Activated CD4-positive, alpha-beta memory T cell treated with anti-CD3 and anti-CD28 coated beads for 36 hours (primary cell): ENCODE results near the gene ZNF823. TPM values are rescaled to one million over a fixed set of nuclear protein-coding genes. Genes with fewer than 3 reads are reported as not detected.
A peak's percentile ranks its signal among the peaks of the same experiment; 100 is the strongest.

ENCODE experiments used
- CTCF ChIA-PET: fragments of 350-600 bp; sonication (Branson Sonifier 250); formaldehyde crosslinking; loops from one replicate; lab custom pipeline; 2021; ENCODE audit warnings: antibody characterized with exemption, inconsistent platforms; lab: Charles Lee
- POLR2A ChIA-PET: fragments of 350-600 bp; sonication (Branson Sonifier 250); formaldehyde crosslinking; loops from one replicate; lab custom pipeline; 2021; ENCODE audit warnings: antibody characterized with exemption; lab: Charles Lee
- DNase-seq: peaks from one replicate; pipeline ENCODE4 v3.0.0-alpha.2; 2020
- H3K27ac Mint-ChIP-seq: one replicate; pipeline ENCODE4 v1.8.0; 2021; ENCODE audit warnings: mixed read lengths
- H3K27me3 Mint-ChIP-seq: one replicate; pipeline ENCODE4 v1.8.0; 2021; ENCODE audit warnings: mixed read lengths
- H3K36me3 Mint-ChIP-seq: one replicate; pipeline ENCODE4 v1.8.0; 2021; ENCODE audit warnings: mixed read lengths
- H3K4me1 Mint-ChIP-seq: one replicate; pipeline ENCODE4 v1.8.0; 2021; ENCODE audit warnings: low read depth, mixed read lengths
- H3K4me3 Mint-ChIP-seq: one replicate; pipeline ENCODE4 v1.8.0; 2021; ENCODE audit warnings: mild to moderate bottlenecking, mixed read lengths
- H3K9me3 Mint-ChIP-seq: one replicate; pipeline ENCODE4 v1.8.0; 2021; ENCODE audit warnings: mixed read lengths
- intact Hi-C: fragments of 100-400 bp; cut with micrococcal nuclease; formaldehyde crosslinking; loops from one replicate; pipeline ENCODE4 v1.15.1; 2023
- total RNA-seq, 2 experiments: library from RNA; stranded (reverse); gene quantifications; one replicate each; pipeline ENCODE4 v1.2.3, GENCODE V29; 2021

Gene ZNF823
- total RNA-seq, 2 experiments from 2014 or later = 3.2 to 3.9 TPM

DNA sequence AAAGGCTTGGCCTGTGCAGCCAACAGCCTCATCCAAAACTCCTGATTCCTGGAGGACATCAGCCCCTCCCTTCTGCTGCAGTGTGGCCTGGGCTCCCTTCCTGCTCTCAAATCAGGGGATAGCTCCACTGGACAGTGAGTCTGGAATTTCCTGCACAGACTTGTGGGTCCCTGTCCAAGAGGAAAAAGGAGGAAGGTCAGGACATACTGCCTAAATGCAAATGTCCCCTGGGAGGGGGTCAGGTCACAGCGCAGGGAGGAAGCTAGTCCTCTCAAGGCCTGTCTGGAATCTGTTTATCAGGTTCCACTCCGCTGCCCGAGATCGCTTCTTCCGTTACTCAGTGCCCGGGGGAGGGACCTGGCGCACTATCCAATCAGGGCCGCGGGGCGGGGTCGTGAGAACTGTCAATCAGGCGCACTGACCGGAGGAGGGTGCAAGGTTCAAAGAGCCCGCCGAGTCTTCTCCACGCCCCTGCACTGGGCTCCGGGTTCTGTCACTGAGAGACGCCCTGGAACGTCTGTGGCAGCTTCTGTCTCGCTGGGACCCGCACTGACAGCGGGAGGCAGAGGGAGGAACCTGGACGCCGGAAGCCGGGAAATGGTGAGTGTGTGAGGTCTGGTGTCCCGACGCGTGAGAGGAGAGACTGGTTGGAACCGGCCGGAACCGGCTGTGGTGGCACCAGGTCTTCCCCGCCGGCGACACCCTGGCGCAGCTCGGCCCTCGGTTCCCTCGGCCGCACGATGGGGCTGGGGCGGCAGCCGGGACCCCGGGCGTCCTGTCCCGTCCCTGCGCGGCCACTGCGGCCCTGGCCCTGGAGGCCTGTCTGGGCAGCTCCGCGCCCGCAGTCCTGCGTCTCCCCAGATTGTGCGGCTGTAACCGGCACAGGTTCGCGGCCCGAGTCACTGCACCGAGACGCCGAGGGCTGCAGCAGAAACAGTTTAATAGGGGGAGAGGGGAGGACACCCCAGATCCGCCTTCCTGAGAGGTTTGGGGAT, 28.1 kb upstream of the ZNF823 start, which contains the start of gene ZNF441:
TSS of gene ZNF441 (plus strand) at position 404 of the 995 bp plus-strand sequence. CDS start at position 598, 194 bp downstream.
- peak; percentile 97 for DNase-seq
- H3K9me3 Mint-ChIP-seq = peaks cover 33% of the 10 kb centered on the region
- POLR2A ChIA-PET = interaction anchor here (0.7 to 1.4 kb wide), 3 partner anchors 19 to 81 kb away, joined by 3 to 4 read pairs (median 3); partner anchors contain the start of genes ZNF439 and ZNF823
- CTCF ChIA-PET = interaction anchor here (1.0 to 1.4 kb wide), 2 partner anchors 31 to 324 kb away, joined by 3 to 11 read pairs; partner anchors contain the start of gene ZNF491
- intact Hi-C loops = loop anchor here (2.0 kb wide), 1 partner anchor 28 kb away; the partner anchor contains the start of gene ZNF823
- H3K4me1 Mint-ChIP-seq = peaks cover 16% of the 10 kb centered on the region
- H3K36me3 Mint-ChIP-seq = peaks cover 29% of the 10 kb centered on the region
- H3K27me3 Mint-ChIP-seq = peaks cover 5% of the 10 kb centered on the region
- peak within 1 kb of the TSS; percentile 95 for H3K27ac Mint-ChIP-seq
- H3K4me3 Mint-ChIP-seq = peak within 1 kb of the TSS; percentile 98

DNA sequence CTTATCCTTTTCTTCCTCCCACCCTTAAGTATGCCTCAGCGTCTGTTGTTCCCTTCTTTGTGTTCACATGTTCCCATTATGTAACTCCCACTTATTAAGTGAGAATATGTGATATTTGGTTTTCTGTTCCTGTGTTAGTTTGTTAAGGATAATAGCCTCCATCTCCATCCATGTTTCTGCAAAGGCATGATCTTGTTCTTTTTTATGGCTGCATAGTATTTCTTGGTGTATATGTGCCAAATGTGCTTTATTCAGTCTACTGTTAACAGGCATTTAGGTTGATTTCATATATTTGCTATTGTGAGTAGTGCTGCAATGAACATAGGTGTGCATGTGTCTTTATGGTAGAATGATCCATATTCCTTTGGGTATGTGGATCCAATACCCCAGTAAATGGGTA, 24.9 kb upstream of the ZNF823 start:
- Mint-ChIP-seq H3K4me1 (peaks cover 13% of the 10 kb centered on the region), H3K27ac (no peak overlapping the region), H3K4me3 (no peak overlapping the region), H3K36me3 (peaks cover 8% of the 10 kb centered on the region), H3K27me3 (peaks cover 5% of the 10 kb centered on the region), H3K9me3 (peaks cover 15% of the 10 kb centered on the region)
- intact Hi-C loops = no loop called here
- CTCF ChIA-PET = no interaction called here
- no peak for DNase-seq
- POLR2A ChIA-PET = no interaction called here

DNA sequence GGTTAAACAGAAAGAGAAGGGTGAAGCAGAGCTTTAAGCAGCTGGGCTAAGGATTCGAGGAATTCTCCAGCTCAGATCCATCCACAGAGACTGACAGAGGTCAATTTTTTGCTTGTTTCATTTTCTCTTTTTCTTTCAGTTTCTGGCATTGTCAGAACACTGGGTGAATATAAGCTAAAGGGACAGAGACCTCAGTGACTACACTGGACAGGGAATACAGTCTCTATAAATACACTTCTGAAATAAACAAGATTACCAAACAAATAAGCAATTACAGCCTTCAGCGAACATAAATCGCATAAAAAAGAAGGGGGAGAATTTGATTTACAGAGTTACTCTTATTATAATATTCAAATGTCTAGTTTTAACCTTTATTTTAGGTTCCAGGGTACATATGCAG, 24.4 kb upstream of the ZNF823 start:
- POLR2A ChIA-PET = no interaction called here

DNA sequence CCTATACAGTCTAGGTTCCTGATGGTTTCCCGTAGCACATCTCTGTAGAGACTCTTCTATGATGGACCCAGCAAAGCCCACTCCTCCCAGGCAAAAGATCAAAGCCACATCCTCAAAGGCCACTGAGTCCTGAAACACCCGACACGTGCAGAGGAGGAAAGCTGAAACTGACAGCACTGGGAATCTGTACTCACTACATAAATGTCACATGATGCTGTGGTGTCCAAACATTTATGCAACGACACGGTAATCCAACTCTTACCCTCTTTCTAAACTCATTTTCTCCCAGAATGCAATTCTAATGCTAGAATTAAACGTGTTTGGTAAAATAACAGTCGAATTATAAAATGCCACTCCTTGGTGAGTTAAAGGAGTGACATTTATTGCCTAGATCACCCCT, 21.1 kb upstream of the ZNF823 start:
- CTCF ChIA-PET = no interaction called here

More for the DNA sequence above, 24.4 kb upstream of the ZNF823 start:
- H3K4me3 Mint-ChIP-seq = no peak overlapping the region
- H3K4me1 Mint-ChIP-seq = peaks cover 8% of the 10 kb centered on the region
- H3K36me3 Mint-ChIP-seq = peaks cover 8% of the 10 kb centered on the region
- DNase-seq = no peak
- H3K27ac Mint-ChIP-seq = no peak overlapping the region
- peaks cover 5% of the 10 kb centered on the region for H3K27me3 Mint-ChIP-seq
- intact Hi-C loops = no loop called here
- peaks cover 15% of the 10 kb centered on the region for H3K9me3 Mint-ChIP-seq
- CTCF ChIA-PET = no interaction called here

DNA sequence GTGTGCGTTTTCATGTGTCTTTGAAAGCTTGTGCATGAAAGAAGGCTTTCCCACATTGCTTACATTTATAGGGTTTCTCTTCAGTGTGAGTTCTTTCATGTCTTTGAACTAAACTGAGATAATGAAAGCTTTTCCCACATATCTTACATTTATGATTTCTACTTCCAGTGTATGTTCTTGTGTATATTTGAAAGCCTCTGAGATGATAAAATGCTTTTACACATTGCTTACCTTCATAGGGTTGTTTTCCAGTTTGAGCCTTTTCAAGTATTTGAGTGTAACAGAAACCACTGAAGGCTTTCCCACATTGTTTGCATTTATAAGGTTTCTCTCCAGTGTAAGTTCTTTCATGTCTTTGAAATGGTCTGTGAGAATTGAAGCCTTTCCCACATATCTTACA, 18.2 kb upstream of the ZNF823 start:
- no peak for DNase-seq
- peaks cover 11% of the 10 kb centered on the region for H3K36me3 Mint-ChIP-seq
- H3K27me3 Mint-ChIP-seq = peaks cover 4% of the 10 kb centered on the region
- intact Hi-C loops = no loop called here
- POLR2A ChIA-PET = no interaction called here
- CTCF ChIA-PET = no interaction called here
- no peak overlapping the region for H3K27ac Mint-ChIP-seq
- peaks cover 45% of the 10 kb centered on the region for H3K9me3 Mint-ChIP-seq
- no peaks in the 10 kb centered on the region for H3K4me1 Mint-ChIP-seq
- H3K4me3 Mint-ChIP-seq = no peak overlapping the region

More for the DNA sequence above, 21.1 kb upstream of the ZNF823 start:
- H3K9me3 Mint-ChIP-seq = peaks cover 41% of the 10 kb centered on the region
- DNase-seq = no peak
- intact Hi-C loops = no loop called here
- H3K36me3 Mint-ChIP-seq = peaks cover 6% of the 10 kb centered on the region
- POLR2A ChIA-PET = no interaction called here
- peaks cover 3% of the 10 kb centered on the region for H3K27me3 Mint-ChIP-seq
- H3K4me3 Mint-ChIP-seq = no peak overlapping the region
- no peak overlapping the region for H3K27ac Mint-ChIP-seq
- no peaks in the 10 kb centered on the region for H3K4me1 Mint-ChIP-seq

DNA sequence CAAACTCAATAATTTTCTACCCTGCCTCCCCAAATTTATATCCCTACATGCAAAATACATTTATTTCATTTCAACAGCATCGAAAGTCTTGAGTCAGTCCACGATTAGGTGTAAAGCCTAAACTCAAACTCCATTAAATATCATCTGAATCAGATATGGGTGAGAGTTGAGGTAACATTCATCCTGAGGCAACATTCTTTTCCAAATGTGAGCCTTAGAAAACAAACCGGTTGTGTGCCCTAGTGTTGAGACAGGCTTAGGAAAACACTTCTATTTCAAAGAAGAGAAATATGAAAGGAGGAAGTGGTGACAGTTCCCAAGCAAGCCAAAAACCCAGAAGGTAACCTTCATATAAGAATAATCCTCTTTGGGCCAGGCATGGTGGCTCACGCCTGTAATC, 15.9 kb upstream of the ZNF823 start:
- DNase-seq = no peak
- ChIA-PET CTCF (no interaction called here), POLR2A (no interaction called here)
- Mint-ChIP-seq H3K4me3 (no peak overlapping the region), H3K36me3 (peaks cover 11% of the 10 kb centered on the region), H3K27ac (no peak overlapping the region), H3K9me3 (peaks cover 53% of the 10 kb centered on the region), H3K4me1 (no peaks in the 10 kb centered on the region), H3K27me3 (peaks cover 3% of the 10 kb centered on the region)
- intact Hi-C loops = no loop called here

DNA sequence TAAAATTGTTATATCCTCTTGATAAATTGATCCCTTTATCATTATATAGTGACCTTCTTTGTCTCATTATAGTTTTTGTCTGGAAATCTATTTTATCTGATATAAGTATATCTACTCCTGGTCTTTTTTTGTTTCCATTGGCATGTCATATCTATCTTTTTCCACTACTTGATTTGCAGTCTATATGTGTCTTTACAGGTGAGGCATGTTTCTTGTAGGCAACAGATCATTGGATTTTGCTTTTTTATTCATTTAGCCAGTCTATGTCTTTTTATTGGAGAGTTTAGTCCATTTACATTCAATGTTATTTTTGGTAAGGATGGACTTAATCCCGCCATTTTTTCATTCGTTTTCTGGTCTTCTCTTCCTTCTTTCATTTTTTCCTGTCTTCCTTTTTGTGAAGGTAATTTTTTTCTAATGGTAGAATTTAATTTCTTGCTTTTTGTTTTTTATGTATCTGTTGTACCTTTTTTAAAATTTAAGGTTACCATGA, 13.5 kb upstream of the ZNF823 start:
- H3K4me3 Mint-ChIP-seq = no peak overlapping the region
- peaks cover 58% of the 10 kb centered on the region for H3K9me3 Mint-ChIP-seq
- H3K36me3 Mint-ChIP-seq = peaks cover 18% of the 10 kb centered on the region
- ChIA-PET CTCF (no interaction called here), POLR2A (no interaction called here)
- H3K27me3 Mint-ChIP-seq = peaks cover 3% of the 10 kb centered on the region
- no peak for DNase-seq
- intact Hi-C loops = no loop called here
- no peaks in the 10 kb centered on the region for H3K4me1 Mint-ChIP-seq
- H3K27ac Mint-ChIP-seq = no peak overlapping the region

DNA sequence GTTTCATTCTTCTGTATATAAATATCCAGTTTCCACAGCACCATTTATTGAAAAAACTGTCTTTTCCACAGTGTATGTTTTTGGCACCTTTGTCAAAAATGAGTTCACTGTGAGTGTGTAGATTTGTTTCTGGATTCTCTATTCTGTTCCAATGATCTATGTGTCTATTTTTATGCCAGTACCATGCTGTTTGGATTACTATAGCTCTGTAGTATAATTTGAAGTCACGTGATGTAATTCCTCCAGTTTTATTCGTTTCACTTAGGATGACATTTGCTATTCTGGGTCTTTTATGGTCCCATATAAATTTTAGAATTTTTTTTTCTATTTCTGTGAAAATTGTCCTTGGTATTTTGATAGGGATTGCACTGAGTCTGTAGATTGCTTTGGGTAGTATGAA, 11.0 kb upstream of the ZNF823 start:
- Mint-ChIP-seq H3K9me3 (peaks cover 46% of the 10 kb centered on the region), H3K27ac (no peak overlapping the region), H3K4me1 (no peaks in the 10 kb centered on the region), H3K27me3 (peaks cover 3% of the 10 kb centered on the region), H3K36me3 (peaks cover 19% of the 10 kb centered on the region), H3K4me3 (no peak overlapping the region)
- intact Hi-C loops = no loop called here
- ChIA-PET POLR2A (no interaction called here), CTCF (no interaction called here)
- no peak for DNase-seq

DNA sequence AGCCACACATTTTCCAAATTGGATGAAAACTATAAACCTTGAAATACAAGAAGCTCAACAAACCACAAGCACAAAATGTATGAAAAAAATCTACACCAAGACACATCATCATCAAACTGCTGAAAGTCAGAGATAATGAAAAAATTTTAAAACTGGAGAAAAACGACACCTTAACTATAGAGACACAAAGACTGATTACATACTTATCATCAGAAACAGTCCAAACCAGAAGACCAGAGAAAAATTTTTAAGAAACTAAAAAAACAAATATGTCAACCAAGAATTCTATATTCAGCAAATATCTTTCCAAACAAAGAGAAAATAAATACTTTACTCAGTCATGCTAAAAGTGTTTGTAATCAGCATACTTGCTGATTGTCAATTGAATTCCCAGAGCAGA, 8.5 kb upstream of the ZNF823 start:
- POLR2A ChIA-PET = interaction anchor here (0.7 kb wide), 1 partner anchor 9 kb away, joined by 4 read pairs; no protein-coding TSS in a partner anchor
- CTCF ChIA-PET = no interaction called here
- Mint-ChIP-seq H3K36me3 (peaks cover 12% of the 10 kb centered on the region), H3K4me3 (no peak overlapping the region), H3K9me3 (peaks cover 38% of the 10 kb centered on the region), H3K27me3 (no peaks in the 10 kb centered on the region), H3K4me1 (no peaks in the 10 kb centered on the region), H3K27ac (no peak overlapping the region)
- intact Hi-C loops = no loop called here
- no peak for DNase-seq

DNA sequence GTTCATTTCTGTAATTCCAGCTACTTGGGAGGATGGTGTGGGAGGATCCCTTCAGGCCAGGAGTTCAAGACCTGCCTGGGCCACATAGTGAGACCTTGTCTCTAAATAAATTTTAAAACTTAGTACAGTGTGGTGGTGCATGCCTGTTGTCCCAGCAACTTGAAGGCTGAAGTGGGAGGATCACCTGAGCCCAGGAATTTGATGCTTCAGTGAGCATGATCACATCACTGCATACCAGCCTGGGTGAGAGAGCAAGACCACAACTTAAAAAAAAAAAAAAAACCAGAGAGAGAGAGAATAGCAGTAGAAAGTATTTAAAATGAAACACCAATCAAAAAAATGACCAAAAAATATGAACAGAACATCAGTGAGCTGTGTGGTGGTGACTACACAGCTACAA, 7.1 kb upstream of the ZNF823 start:
- H3K4me1 Mint-ChIP-seq = no peaks in the 10 kb centered on the region
- CTCF ChIA-PET = no interaction called here
- H3K36me3 Mint-ChIP-seq = peaks cover 11% of the 10 kb centered on the region
- no peak overlapping the region for H3K27ac Mint-ChIP-seq
- H3K4me3 Mint-ChIP-seq = no peak overlapping the region
- no peaks in the 10 kb centered on the region for H3K27me3 Mint-ChIP-seq
- DNase-seq = no peak
- H3K9me3 Mint-ChIP-seq = peaks cover 32% of the 10 kb centered on the region
- POLR2A ChIA-PET = no interaction called here
- intact Hi-C loops = no loop called here

DNA sequence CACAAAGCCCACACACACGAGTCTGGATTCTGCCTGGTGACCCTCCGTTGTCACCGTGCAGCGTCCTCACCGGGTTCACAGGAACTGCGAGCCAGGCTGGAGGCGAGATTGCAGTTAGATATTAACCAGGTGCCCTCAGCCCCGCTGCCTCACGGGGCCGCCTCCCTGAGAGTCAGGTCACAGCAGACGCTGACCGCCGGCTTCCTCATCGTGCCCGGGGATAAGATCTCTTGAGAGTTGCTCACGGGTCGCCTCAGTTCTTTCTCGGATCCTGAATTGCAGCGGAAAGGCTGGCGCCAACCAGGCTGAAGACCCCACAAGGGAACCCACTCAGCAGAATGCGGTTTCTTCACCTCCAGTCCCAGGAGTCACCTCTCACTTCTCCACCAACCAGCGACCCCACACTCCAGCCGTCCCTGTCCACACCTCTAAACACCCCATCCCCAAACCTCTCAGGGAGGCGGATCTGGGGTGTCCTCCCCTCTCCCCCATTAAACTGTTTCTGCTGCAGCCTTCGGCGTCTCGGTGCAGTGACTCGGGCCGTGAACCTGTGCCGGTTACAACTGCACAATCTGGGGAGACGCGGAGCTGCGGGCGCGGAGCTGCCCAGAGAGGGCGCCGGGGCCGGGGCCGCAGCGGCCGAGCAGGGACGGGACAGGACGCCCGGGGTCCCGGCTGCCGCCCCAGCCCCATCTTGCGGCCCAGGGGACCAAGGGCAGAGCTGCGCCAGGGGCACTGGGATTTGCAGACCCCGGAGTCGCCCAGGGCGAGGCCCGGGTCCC, 591 bp downstream of the ZNF823 start:
- H3K36me3 Mint-ChIP-seq = peaks cover 5% of the 10 kb centered on the region
- peaks cover 22% of the 10 kb centered on the region for H3K4me1 Mint-ChIP-seq
- intact Hi-C loops = loop anchor here (1.0 to 2.0 kb wide), 3 partner anchors 29 to 110 kb away; partner anchors contain the start of genes ZNF439 and ZNF441
- H3K4me3 Mint-ChIP-seq = peak overlapping the region; percentile 98
- CTCF ChIA-PET = interaction anchor here (1.7 to 1.9 kb wide), 3 partner anchors 38 to 74 kb away, joined by 3 to 9 read pairs (median 5); partner anchors contain the start of gene ZNF491
- POLR2A ChIA-PET = interaction anchor here (1.0 to 1.1 kb wide), 2 partner anchors 9 to 28 kb away, joined by 4 read pairs; partner anchors contain the start of gene ZNF441
- peak; percentile 53 for DNase-seq
- no peaks in the 10 kb centered on the region for H3K9me3 Mint-ChIP-seq
- no peak overlapping the region for H3K27ac Mint-ChIP-seq
- no peaks in the 10 kb centered on the region for H3K27me3 Mint-ChIP-seq
